ENCODE measurements around the gene MAD1L1. TPM values are rescaled to one million over a fixed set of nuclear protein-coding genes. Genes with fewer than 3 reads are reported as not detected.
A peak's percentile ranks its signal among the peaks of the same experiment; 100 is the strongest.
"Not testable (repeated sequence)": the region's sequence is repeated elsewhere in the genome, so short reads cannot be mapped to it uniquely, and the experiment has no call there.

MAD1L1 gene
- total and polyA plus RNA-seq, 7 experiments from 2014 or later: 112 to 314 (median 136) TPM

- peak overlapping the region in 3 of 9 donors; percentile 6 to 76 (median 71) for H3K27ac Mint-ChIP-seq
- POLR2A ChIA-PET: no interaction called here
- no peak for ATAC-seq
Measured at GRCh38 chr7:2000153-2000687, 232.5 kb downstream of the MAD1L1 start.

GRCh38 chr7:1999278-1999984, 233.3 kb downstream of the MAD1L1 start:
- no peak overlapping the region for H3K4me3 Mint-ChIP-seq
- H3K36me3 Mint-ChIP-seq: no peaks in the 10 kb centered on the region
- no peaks in the 10 kb centered on the region for H3K4me1 ChIP-seq (ENCODE audit: control insufficient read depth in 2 of 2, insufficient read depth in 2 of 2, low read length in 2 of 2)
- DNase-seq (no peak), ATAC-seq (no peak)
- H3K9me3 ChIP-seq (ENCODE audit: control insufficient read depth in 2 of 3, low read length in 3 of 3): no peaks in the 10 kb centered on the region
- intact Hi-C loops (cut with micrococcal nuclease): no loop called here
- CTCF ChIA-PET: no interaction called here
- POLR2A ChIA-PET: no interaction called here
- no peaks in the 10 kb centered on the region for H3K27me3 Mint-ChIP-seq
- H3K36me3 ChIP-seq (ENCODE audit: control insufficient read depth in 2 of 3, insufficient read depth in 3 of 3, low read length in 3 of 3): no peaks in the 10 kb centered on the region
- peaks cover 0 to 16% (median 0%) of the 10 kb centered on the region in 7 donors for H3K4me1 Mint-ChIP-seq
- H3K27ac ChIP-seq (ENCODE audit: low read depth, low read length): no peak overlapping the region
- H3K4me3 ChIP-seq (ENCODE audit: low read length): no peak overlapping the region
- no peaks in the 10 kb centered on the region for H3K27me3 ChIP-seq (ENCODE audit: control insufficient read depth in 2 of 2, insufficient read depth in 2 of 2, low read length in 2 of 2)
- H3K27ac Mint-ChIP-seq: peak overlapping the region in 3 of 9 donors; percentile 54 to 71 (median 63)
- H3K9me3 Mint-ChIP-seq: no peaks in the 10 kb centered on the region

More at GRCh38 chr7:2000153-2000687, 232.5 kb downstream of the MAD1L1 start:
- Mint-ChIP-seq H3K4me1 (peaks cover 0 to 17% (median under 1%) of the 10 kb centered on the region in 7 donors), H3K27me3 (no peaks in the 10 kb centered on the region), H3K36me3 (peaks cover 0 to 5% (median 0%) of the 10 kb centered on the region in 5 donors), H3K4me3 (no peak overlapping the region), H3K9me3 (no peaks in the 10 kb centered on the region)
- Histone ChIP-seq H3K27ac (ENCODE audit: low read depth, low read length) (no peak overlapping the region), H3K36me3 (ENCODE audit: control insufficient read depth in 2 of 3, insufficient read depth in 3 of 3, low read length in 3 of 3) (no peaks in the 10 kb centered on the region), H3K27me3 (ENCODE audit: control insufficient read depth in 2 of 2, insufficient read depth in 2 of 2, low read length in 2 of 2) (no peaks in the 10 kb centered on the region), H3K9me3 (ENCODE audit: control insufficient read depth in 2 of 3, low read length in 3 of 3) (no peaks in the 10 kb centered on the region), H3K4me3 (ENCODE audit: low read length) (no peak overlapping the region), H3K4me1 (ENCODE audit: control insufficient read depth in 2 of 2, insufficient read depth in 2 of 2, low read length in 2 of 2) (no peaks in the 10 kb centered on the region)
- CTCF ChIA-PET: interaction anchor here (0.6 kb wide), 1 partner anchor 14 kb away, joined by 4 read pairs; no protein-coding TSS in a partner anchor
- DNase-seq: no peak
- intact Hi-C loops (cut with micrococcal nuclease): no loop called here

- H3K4me3 ChIP-seq (ENCODE audit: low read length): no peak overlapping the region
- H3K9me3 ChIP-seq (ENCODE audit: control insufficient read depth in 2 of 3, low read length in 3 of 3): no peaks in the 10 kb centered on the region
- no peaks in the 10 kb centered on the region for H3K4me1 ChIP-seq (ENCODE audit: control insufficient read depth in 2 of 2, insufficient read depth in 2 of 2, low read length in 2 of 2)
- intact Hi-C loops (cut with micrococcal nuclease): no loop called here
- H3K27me3 Mint-ChIP-seq: no peaks in the 10 kb centered on the region
- H3K4me3 Mint-ChIP-seq: no peak overlapping the region
- no peaks in the 10 kb centered on the region for H3K36me3 ChIP-seq (ENCODE audit: control insufficient read depth in 2 of 3, insufficient read depth in 3 of 3, low read length in 3 of 3)
- H3K9me3 Mint-ChIP-seq: no peaks in the 10 kb centered on the region
- no peaks in the 10 kb centered on the region for H3K27me3 ChIP-seq (ENCODE audit: control insufficient read depth in 2 of 2, insufficient read depth in 2 of 2, low read length in 2 of 2)
- no peak overlapping the region for H3K27ac ChIP-seq (ENCODE audit: low read depth, low read length)
- no peak for DNase-seq
- peaks cover 0 to 16% (median 5%) of the 10 kb centered on the region in 7 donors for H3K4me1 Mint-ChIP-seq
- CTCF ChIA-PET: no interaction called here
- peak overlapping the region in 1 of 9 donors; percentile 49 for H3K27ac Mint-ChIP-seq
- ATAC-seq: no peak
- H3K36me3 Mint-ChIP-seq: peaks cover 0 to 9% (median 0%) of the 10 kb centered on the region in 5 donors
- POLR2A ChIA-PET: no interaction called here
Measured at GRCh38 chr7:1998146-1998545, 234.6 kb downstream of the MAD1L1 start.

GRCh38 chr7:1997537-1998076, 235.1 kb downstream of the MAD1L1 start:
- Histone ChIP-seq H3K9me3 (ENCODE audit: control insufficient read depth in 2 of 3, low read length in 3 of 3) (no peaks in the 10 kb centered on the region), H3K27ac (ENCODE audit: low read depth, low read length) (no peak overlapping the region), H3K27me3 (ENCODE audit: control insufficient read depth in 2 of 2, insufficient read depth in 2 of 2, low read length in 2 of 2) (no peaks in the 10 kb centered on the region), H3K36me3 (ENCODE audit: control insufficient read depth in 2 of 3, insufficient read depth in 3 of 3, low read length in 3 of 3) (no peaks in the 10 kb centered on the region), H3K4me3 (ENCODE audit: low read length) (no peak overlapping the region), H3K4me1 (ENCODE audit: control insufficient read depth in 2 of 2, insufficient read depth in 2 of 2, low read length in 2 of 2) (no peaks in the 10 kb centered on the region)
- no peaks in the 10 kb centered on the region for H3K27me3 Mint-ChIP-seq
- DNase-seq (no peak), ATAC-seq (no peak)
- H3K36me3 Mint-ChIP-seq: peaks cover 0 to 9% (median 0%) of the 10 kb centered on the region in 5 donors
- H3K4me3 Mint-ChIP-seq: no peak overlapping the region
- no peaks in the 10 kb centered on the region for H3K9me3 Mint-ChIP-seq
- CTCF ChIA-PET: no interaction called here
- H3K27ac Mint-ChIP-seq: peak overlapping the region in 1 of 9 donors; percentile 49
- H3K4me1 Mint-ChIP-seq: peaks cover 0 to 14% (median 9%) of the 10 kb centered on the region in 7 donors
- intact Hi-C loops (cut with micrococcal nuclease): no loop called here
- POLR2A ChIA-PET: no interaction called here

- H3K4me3 Mint-ChIP-seq: no peak overlapping the region
- peak overlapping the region in 1 of 9 donors; percentile 9 for H3K27ac Mint-ChIP-seq
- no peaks in the 10 kb centered on the region for H3K9me3 Mint-ChIP-seq
- DNase-seq (no peak), ATAC-seq (no peak)
- H3K36me3 ChIP-seq (ENCODE audit: control insufficient read depth in 2 of 3, insufficient read depth in 3 of 3, low read length in 3 of 3): no peaks in the 10 kb centered on the region
- intact Hi-C loops (cut with micrococcal nuclease): no loop called here
- peaks cover 0 to 9% (median 0%) of the 10 kb centered on the region in 5 donors for H3K36me3 Mint-ChIP-seq
- no peak overlapping the region for H3K27ac ChIP-seq (ENCODE audit: low read depth, low read length)
- no peaks in the 10 kb centered on the region for H3K27me3 ChIP-seq (ENCODE audit: control insufficient read depth in 2 of 2, insufficient read depth in 2 of 2, low read length in 2 of 2)
- CTCF ChIA-PET: no interaction called here
- H3K4me1 ChIP-seq (ENCODE audit: control insufficient read depth in 2 of 2, insufficient read depth in 2 of 2, low read length in 2 of 2): no peaks in the 10 kb centered on the region
- POLR2A ChIA-PET: no interaction called here
- H3K27me3 Mint-ChIP-seq: no peaks in the 10 kb centered on the region
- H3K4me1 Mint-ChIP-seq: peaks cover 0 to 16% (median 9%) of the 10 kb centered on the region in 7 donors
- H3K9me3 ChIP-seq (ENCODE audit: control insufficient read depth in 2 of 3, low read length in 3 of 3): no peaks in the 10 kb centered on the region
- no peak overlapping the region for H3K4me3 ChIP-seq (ENCODE audit: low read length)
Measured at GRCh38 chr7:1996816-1997215, 235.9 kb downstream of the MAD1L1 start.

GRCh38 chr7:1995911-1996420, 236.8 kb downstream of the MAD1L1 start:
- CTCF ChIA-PET; ATAC-seq; H3K9me3 Mint-ChIP-seq; H3K36me3 ChIP-seq (ENCODE audit: control insufficient read depth in 2 of 3, insufficient read depth in 3 of 3, low read length in 3 of 3); DNase-seq; H3K4me3 ChIP-seq (ENCODE audit: low read length); H3K4me3 Mint-ChIP-seq; H3K27ac Mint-ChIP-seq; H3K4me1 ChIP-seq (ENCODE audit: control insufficient read depth in 2 of 2, insufficient read depth in 2 of 2, low read length in 2 of 2); H3K27ac ChIP-seq (ENCODE audit: low read depth, low read length); POLR2A ChIA-PET; H3K36me3 Mint-ChIP-seq; intact Hi-C loops (cut with micrococcal nuclease); H3K9me3 ChIP-seq (ENCODE audit: control insufficient read depth in 2 of 3, low read length in 3 of 3); H3K27me3 Mint-ChIP-seq; H3K27me3 ChIP-seq (ENCODE audit: control insufficient read depth in 2 of 2, insufficient read depth in 2 of 2, low read length in 2 of 2): not testable (repeated sequence)
- H3K4me1 Mint-ChIP-seq: peaks cover 0 to 16% (median 9%) of the 10 kb centered on the region in 7 donors
